Lower leg skin (tissue), 3 donors: ENCODE data around the gene ASGR1.

Experiments
- POLR2A ChIP-seq, 2 donors: fragments of 450-650 bp; IDR thresholded peaks; one replicate each; pipeline ENCODE4 v1.6.1; 2016 to 2017; ENCODE audit warnings: antibody characterized with exemption in 2 of 2, mild to moderate bottlenecking in 1 of 2, moderate library complexity in 1 of 2
- TF ChIP-seq, protein P1 (sequence below), 3 donors: fragments of 450-650 bp; IDR thresholded peaks; one replicate each; pipeline ENCODE4 v1.5.1; 2016; ENCODE audit warnings: antibody characterized with exemption in 3 of 3, mild to moderate bottlenecking in 3 of 3, moderate library complexity in 2 of 3

DNA sequence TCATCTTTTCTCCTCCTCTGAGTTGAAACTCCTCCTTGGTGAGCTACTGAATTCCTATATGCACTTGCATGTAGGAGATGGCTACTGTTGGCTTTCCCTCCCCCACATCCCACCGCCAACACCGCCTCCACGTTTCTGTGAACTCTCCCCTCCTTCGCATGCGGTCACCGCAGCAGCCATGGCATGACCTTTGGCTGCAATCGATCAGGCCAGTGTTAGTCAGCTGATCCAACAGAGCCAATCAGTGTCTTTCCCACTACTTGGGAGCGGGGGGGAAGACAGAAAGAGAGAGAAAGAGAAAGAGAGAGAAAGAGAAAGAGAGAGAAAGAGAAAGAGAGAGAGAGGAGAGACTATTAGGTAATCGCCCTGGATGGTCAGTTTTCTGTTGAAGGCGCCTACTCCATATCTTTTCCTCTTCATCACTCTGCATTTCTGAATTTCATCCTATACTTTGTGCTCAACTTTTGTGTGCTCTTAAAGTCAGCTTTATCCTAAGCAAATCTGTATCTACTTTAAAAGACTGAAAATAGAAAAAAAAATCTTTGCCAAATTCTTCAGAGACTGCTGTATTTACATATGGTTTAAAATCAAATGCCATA lies 22.7 kb downstream of the ASGR1 start:
- TF ChIP-seq, protein P1, sequence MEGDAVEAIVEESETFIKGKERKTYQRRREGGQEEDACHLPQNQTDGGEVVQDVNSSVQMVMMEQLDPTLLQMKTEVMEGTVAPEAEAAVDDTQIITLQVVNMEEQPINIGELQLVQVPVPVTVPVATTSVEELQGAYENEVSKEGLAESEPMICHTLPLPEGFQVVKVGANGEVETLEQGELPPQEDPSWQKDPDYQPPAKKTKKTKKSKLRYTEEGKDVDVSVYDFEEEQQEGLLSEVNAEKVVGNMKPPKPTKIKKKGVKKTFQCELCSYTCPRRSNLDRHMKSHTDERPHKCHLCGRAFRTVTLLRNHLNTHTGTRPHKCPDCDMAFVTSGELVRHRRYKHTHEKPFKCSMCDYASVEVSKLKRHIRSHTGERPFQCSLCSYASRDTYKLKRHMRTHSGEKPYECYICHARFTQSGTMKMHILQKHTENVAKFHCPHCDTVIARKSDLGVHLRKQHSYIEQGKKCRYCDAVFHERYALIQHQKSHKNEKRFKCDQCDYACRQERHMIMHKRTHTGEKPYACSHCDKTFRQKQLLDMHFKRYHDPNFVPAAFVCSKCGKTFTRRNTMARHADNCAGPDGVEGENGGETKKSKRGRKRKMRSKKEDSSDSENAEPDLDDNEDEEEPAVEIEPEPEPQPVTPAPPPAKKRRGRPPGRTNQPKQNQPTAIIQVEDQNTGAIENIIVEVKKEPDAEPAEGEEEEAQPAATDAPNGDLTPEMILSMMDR (IDR thresholded peaks at IDR 0.05), result peak in 1 of 3 donors; percentile 40
- no peak for TF ChIP-seq POLR2A (IDR thresholded peaks at IDR 0.05)
